ENCODE results near the gene ABR. TPM values are rescaled to one million over a fixed set of nuclear protein-coding genes. Genes with fewer than 3 reads are reported as not detected.
"Not testable (repeated sequence)": the region's sequence is repeated elsewhere in the genome, so short reads cannot be mapped to it uniquely, and the experiment has no call there.

Gene ABR
- total and polyA plus RNA-seq, 2 of the 8 experiments (the other 6 are each of a cell fraction or from before 2014, with no cell fraction given) = 44.8 to 47.2 TPM

- H3K9ac ChIP-seq (replicated peaks in 1 of 4; ENCODE audit: extremely low read depth in 1 of 4, low read depth in 3 of 4, low read length in 3 of 4); H2BK20ac ChIP-seq (ENCODE audit: low read length); H4K91ac ChIP-seq (replicated peaks; ENCODE audit: insufficient read length, low read length); H2BK5ac ChIP-seq (ENCODE audit: low read depth, low read length); H2BK15ac ChIP-seq (ENCODE audit: low read length); H3K14ac ChIP-seq (ENCODE audit: insufficient read length); POLR2A ChIA-PET (ENCODE audit: partially characterized antibody); H3K9me3 ChIP-seq (ENCODE audit: insufficient read depth in 2 of 2, low read depth in 1 of 2, low read length in 1 of 2); H3K79me1 ChIP-seq (ENCODE audit: low read depth, low read length); H3K27me3 ChIP-seq (replicated peaks in 1 of 4; ENCODE audit: control insufficient read depth in 3 of 4, extremely low read depth in 1 of 4, insufficient read depth in 3 of 4, low read length in 3 of 4); H3K56ac ChIP-seq (replicated peaks; ENCODE audit: insufficient read length, low read depth, low read length); H4K5ac ChIP-seq (ENCODE audit: insufficient read length, low read depth, low read length); H3K4me3 ChIP-seq (ENCODE audit: extremely low read depth in 1 of 4, insufficient read depth in 2 of 4, low read depth in 3 of 4, low read length in 4 of 4); H3K18ac ChIP-seq (ENCODE audit: extremely low read depth, low read length); H3K79me2 ChIP-seq (ENCODE audit: control insufficient read depth in 1 of 2, insufficient read depth in 2 of 2, low read length in 2 of 2); H4K20me1 ChIP-seq (replicated peaks in 1 of 2; ENCODE audit: control insufficient read depth in 1 of 2, insufficient read depth in 2 of 2, low read length in 2 of 2); H2BK120ac ChIP-seq (replicated peaks; ENCODE audit: low read depth, low read length); H2AK5ac ChIP-seq (ENCODE audit: low read depth, low read length); H3K4me2 ChIP-seq (ENCODE audit: insufficient read depth in 1 of 2, low read depth in 2 of 2, low read length in 2 of 2); H3K27ac ChIP-seq (ENCODE audit: low read depth, low read length); H3K23ac ChIP-seq (ENCODE audit: insufficient read length); H2BK12ac ChIP-seq (ENCODE audit: low read depth, low read length); H3K36me3 ChIP-seq (ENCODE audit: control insufficient read depth in 2 of 4, insufficient read depth in 4 of 4, low read length in 3 of 4); FAIRE-seq; H4K8ac ChIP-seq (ENCODE audit: extremely low read depth, insufficient read depth, low read length); DNase-seq (ENCODE audit: low read depth in 1 of 2, low spot score in 2 of 2); H3K23me2 ChIP-seq (ENCODE audit: low read depth, low read length); H2AFZ ChIP-seq (ENCODE audit: low read length); H3K4ac ChIP-seq (replicated peaks; ENCODE audit: insufficient read length, low read depth, low read length): not testable (repeated sequence)
- H3K4me1 ChIP-seq (replicated peaks in 1 of 4; ENCODE audit: control insufficient read depth in 3 of 4, insufficient read depth in 4 of 4, low read length in 3 of 4) = peaks cover 0 to 27% (median 15%) of the 10 kb centered on the region in 4 experiments; a peak in 6 of 7 replicates
- 96% methylated on average over 10 of the region's 15 CpGs; no CpG with 5 or more reads in 1 of the 2 experiments for WGBS, 2 experiments (ENCODE audit: extremely low coverage in 1 of 2, insufficient coverage in 1 of 2, insufficient read length in 1 of 2, insufficient replicate concordance in 2 of 2, low coverage in 1 of 2, low lambda C conversion rate in 2 of 2, missing lambda C conversion rate in 1 of 2)
- CTCF ChIA-PET (ENCODE audit: partially characterized antibody) = interaction anchor here (0.9 to 3.4 kb wide), 3 partner anchors 10 to 20 kb away, joined by 3 to 17 read pairs (median 3); no protein-coding TSS in a partner anchor
Observed at GRCh38 chr17:1073963-1074625, 105.7 kb downstream of the ABR start.
